TTC549 (cell line): ENCODE data around the gene CCDC6.
"Not testable (repeated sequence)": the region's sequence is repeated elsewhere in the genome, so short reads cannot be mapped to it uniquely, and the experiment has no call there.

ENCODE experiments used
- FAIRE-seq: peaks from 2 replicates; lab custom pipeline; 2012; peaks lifted over from hg19 to GRCh38; lab: Jason Lieb, UNC

Gene CCDC6

DNA sequence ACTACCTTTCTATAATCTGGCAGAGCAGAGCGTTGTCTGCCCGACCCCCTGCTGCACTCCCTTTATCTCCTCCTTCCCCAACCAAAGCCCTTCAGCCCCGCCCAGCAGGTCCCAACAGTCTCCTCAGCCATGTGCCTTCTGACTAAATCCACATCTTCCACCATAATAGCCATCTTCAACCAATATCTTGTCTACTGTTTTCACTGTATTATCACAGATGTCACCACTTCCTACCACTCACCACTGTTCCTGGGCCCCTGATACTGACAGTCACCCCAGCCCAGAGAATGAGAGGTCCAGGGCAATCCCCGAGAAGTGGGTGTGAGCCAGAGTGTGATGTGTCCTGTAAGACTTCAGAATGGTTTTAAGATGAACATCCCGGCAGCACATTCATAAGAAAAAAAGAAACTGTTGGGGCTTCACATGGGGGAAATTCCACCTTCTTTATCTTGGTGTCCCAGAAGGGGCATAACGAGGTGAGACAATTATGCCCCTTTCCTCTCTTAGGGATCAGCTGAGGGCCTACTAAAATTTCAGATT lies 25.3 kb downstream of the CCDC6 start:
- no peak for FAIRE-seq

GRCh38 chr10:59880019-59880717 lies 26.2 kb downstream of the CCDC6 start:
- FAIRE-seq: no peak

GRCh38 chr10:59879363-59879913 lies 26.9 kb downstream of the CCDC6 start:
- no peak for FAIRE-seq

DNA sequence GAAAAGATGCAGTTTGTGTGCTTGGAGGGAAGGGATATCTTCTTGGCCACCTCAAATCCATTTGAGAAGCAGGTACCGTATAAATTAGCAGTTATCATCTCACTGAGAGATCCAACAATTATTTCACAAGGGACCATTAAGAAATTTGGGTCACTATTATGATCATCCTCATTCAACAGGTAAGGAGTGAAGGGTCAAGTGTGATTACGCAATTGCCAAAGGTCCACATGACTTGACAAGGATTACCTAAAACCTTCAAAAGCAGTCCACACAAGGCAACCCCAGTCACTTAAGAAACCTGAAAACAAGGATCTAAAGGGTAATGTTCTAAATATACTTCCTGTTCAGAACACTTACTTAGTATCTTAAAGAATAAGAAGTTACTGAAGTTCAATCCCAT lies 27.4 kb downstream of the CCDC6 start:
- FAIRE-seq: no peak

DNA sequence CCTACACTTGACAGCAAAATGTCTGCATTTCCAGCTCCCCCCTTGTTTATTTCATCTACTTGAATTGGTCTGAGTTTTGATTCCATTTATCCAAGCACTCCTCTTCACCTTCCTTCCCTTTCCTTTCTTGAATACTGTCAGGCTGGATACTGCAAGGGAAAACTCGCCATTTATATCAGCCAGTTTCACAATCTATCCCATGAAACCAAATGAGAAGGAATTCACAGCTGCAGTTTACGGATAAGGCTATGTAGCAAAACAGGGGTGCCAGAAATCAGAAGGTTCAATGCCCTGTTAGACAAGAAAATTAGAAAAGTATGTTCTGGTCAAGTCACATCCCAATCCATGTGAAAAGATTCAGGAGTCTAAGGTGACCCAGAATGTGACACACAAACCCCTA lies 28.1 kb downstream of the CCDC6 start:
- no peak for FAIRE-seq

DNA sequence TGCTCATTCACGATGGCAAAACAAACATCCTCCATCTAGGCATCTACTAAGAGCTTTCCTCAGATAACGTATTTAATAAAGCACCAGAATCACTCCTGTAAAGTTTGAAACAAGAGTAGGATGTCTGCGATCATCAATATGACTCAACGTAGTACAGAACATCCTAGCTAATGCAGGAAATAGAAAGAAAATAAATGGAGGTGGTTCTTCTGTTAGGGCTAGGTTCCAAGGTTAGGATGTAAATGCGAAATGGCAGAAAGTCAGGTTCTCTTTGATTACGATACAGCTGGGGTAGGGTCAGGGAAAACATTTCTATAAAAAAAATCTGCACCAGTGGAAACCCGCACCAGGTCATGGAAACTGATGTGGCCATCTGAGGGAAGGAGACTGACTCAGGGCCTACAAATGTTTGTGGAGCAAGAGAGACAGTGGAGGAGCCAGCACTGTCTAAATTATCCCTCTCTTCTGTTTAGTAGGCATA lies 29.1 kb downstream of the CCDC6 start:
- FAIRE-seq: no peak

- FAIRE-seq: no peak
These were observed 29.7 kb downstream of the CCDC6 start for GRCh38 chr10:59876695-59877094.

GRCh38 chr10:59876208-59876607 lies 30.1 kb downstream of the CCDC6 start:
- not testable (repeated sequence) for FAIRE-seq

GRCh38 chr10:59873896-59874295 lies 32.5 kb downstream of the CCDC6 start:
- no peak for FAIRE-seq

DNA sequence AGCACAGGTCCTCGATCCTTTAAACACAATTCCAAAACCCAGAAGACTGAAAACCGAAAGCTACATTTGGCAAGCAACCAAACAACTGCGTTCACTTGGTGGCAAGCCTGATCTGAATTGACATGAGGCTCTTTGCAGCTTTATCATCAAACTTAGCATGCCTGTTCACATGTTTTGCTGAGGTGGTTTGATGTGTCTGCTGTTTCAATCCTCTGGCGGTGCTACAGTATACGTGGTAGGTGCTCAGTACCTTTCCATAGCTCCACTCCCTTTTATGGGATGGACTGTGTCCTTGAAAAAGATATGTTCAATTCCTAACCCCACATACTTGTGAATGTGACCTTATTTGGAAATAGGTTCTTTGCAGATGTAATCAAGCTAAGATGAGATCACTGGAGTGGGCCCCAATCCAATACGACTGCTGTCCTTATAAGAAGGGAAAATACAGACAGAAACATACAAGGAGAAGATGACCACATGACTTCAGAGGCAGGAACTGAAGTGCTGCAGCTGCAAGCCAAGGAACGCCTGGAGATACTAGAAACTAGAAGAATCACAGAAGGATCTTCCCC lies 33.4 kb downstream of the CCDC6 start:
- no peak for FAIRE-seq

- FAIRE-seq: no peak
These were observed 36.2 kb downstream of the CCDC6 start for GRCh38 chr10:59870152-59870551.

- no peak for FAIRE-seq
These were observed 36.8 kb downstream of the CCDC6 start for GRCh38 chr10:59869594-59869940.

- FAIRE-seq: no peak
These were observed 37.4 kb downstream of the CCDC6 start for GRCh38 chr10:59868696-59869593.

DNA sequence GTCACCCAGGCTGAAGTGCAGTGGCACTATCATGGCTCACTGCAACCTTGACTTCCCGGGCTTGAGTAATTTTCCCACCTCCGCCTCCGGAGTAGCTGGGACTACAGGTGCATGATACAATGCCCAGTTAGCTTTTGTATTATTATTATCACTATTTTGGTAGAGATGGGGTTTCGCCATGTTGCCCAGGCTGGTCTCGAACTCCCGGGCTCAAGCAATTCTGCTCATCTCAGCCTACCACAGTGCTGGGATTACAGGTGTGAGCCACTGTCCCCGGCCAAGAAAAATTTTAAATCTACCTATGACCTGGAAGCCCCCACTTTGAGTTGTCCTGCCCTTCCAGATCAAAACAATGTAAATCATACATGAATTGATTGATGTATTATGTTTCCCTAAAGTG lies 38.8 kb downstream of the CCDC6 start:
- no peak for FAIRE-seq

GRCh38 chr10:59865101-59865500 lies 41.3 kb downstream of the CCDC6 start:
- FAIRE-seq: no peak

GRCh38 chr10:59864141-59864962 lies 42.0 kb downstream of the CCDC6 start:
- FAIRE-seq: no peak

DNA sequence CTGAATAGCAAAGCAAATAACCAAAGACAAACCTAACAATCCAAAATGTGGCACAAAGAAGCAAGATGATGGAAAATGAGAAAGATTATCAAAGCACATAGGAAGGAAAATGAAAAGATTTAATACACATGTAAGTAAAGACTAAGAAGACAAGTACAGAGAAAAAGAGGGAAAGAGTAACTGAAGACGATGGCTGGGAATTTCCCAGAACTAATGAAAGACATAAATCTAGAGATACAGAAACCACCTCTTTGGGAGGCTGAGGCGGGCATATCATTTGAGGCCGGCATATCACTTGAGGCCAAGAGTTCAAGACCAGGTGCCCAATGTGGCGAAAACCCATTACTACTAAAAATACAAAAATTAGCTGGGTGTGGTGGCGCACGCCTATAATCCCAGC lies 46.8 kb downstream of the CCDC6 start:
- FAIRE-seq: no peak

GRCh38 chr10:59857921-59858320 lies 48.4 kb downstream of the CCDC6 start:
- FAIRE-seq: no peak

DNA sequence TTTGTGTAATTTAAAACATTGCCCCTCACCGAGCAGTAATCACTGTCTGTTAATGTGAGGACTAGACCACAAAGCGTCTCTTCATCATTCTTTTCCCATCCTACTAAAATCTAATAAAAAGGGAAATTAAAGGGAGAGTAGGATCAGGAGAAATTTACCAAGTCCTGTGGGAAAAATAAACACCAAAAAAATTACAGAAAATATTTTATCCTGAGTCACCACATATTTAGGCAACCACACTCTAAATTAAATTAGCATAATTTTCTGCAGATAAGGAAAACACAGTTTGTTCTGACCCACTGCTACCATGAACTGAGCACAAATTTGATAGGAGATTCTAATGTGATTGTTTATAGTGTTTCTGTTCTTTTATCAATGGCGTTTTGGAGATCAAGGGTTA lies 49.3 kb downstream of the CCDC6 start:
- no peak for FAIRE-seq

DNA sequence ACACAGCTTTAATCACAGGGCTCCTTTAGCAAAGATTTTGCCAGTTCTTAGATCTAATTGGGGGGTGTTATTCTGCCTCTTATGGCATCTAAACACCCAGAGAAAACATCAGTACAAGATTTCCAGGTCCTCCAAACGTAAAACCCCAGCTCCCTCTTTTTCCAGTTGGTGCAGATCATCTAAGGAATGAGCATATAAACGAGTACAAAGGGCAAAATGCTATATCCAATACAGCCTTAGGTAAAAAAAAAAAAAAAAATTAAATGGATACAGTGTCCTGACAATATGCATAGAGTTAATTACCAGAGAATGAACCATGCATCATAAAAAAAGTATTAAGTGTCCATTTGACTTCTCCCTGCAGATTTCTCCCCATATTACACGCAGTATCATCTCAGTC lies 50.3 kb downstream of the CCDC6 start:
- FAIRE-seq: no peak

DNA sequence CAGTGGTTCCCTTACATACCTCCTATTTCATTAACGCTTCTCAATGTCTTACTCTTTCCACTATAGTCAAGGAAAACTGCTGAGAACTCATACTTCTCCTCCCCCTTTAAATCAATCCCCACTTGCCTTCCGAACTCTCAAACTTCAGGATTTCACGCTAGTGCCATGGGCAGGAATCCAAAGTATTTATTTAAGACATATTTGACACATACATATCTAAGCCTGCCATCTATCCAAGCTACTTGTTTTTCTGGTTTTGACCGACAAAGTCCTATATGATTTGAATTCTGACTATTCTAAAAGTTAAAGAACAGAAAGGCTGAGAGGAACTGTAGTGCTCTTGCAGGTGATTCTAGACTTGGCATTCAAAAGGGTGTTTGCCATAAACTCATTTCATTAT lies 51.8 kb downstream of the CCDC6 start:
- no peak for FAIRE-seq

- FAIRE-seq: no peak
These were observed 53.7 kb downstream of the CCDC6 start for GRCh38 chr10:59852670-59853069.
